T-helper 17 cell (primary cell): ENCODE measurements around the gene HELZ. TPM values are rescaled to one million over a fixed set of nuclear protein-coding genes. Genes with fewer than 3 reads are reported as not detected.

Source experiments
- ATAC-seq: fragments of 150-1000 bp; cut with Tn5 transposase; 2 replicates; pipeline ENCODE4 v1.10.0; 2021; ENCODE audit warnings: mild to moderate bottlenecking, moderate library complexity
- DNase-seq, 3 donors: peaks; one replicate each; pipeline versions ENCODE4 v3.0.0 to v3.0.0-alpha.2; 2020 to 2021
- H3K9me3 ChIP-seq: one replicate; pipeline ENCODE4 v1.7.0; 2013; ENCODE audit warnings: low read length, mild to moderate bottlenecking; ENCODE audit not compliant: control insufficient read depth, poor library complexity, severe bottlenecking
- H3K27ac Mint-ChIP-seq: one replicate; pipeline ENCODE4 v1.8.0; 2022; ENCODE audit warnings: mild to moderate bottlenecking, moderate library complexity, mixed read lengths
- H3K27me3 Mint-ChIP-seq: one replicate; pipeline ENCODE4 v1.8.0; 2022; ENCODE audit warnings: mixed read lengths
- H3K36me3 Mint-ChIP-seq: one replicate; pipeline ENCODE4 v1.8.0; 2022; ENCODE audit warnings: low read depth, mixed read lengths
- H3K4me1 Mint-ChIP-seq: one replicate; pipeline ENCODE4 v1.8.0; 2022; ENCODE audit warnings: mild to moderate bottlenecking, mixed read lengths
- H3K4me3 Mint-ChIP-seq: one replicate; pipeline ENCODE4 v1.8.0; 2022; ENCODE audit warnings: mild to moderate bottlenecking, moderate library complexity, mixed read lengths
- total RNA-seq, 4 donors: library from RNA in 2 of 4; stranded (reverse) in 2 of 4; gene quantifications; one replicate each; pipeline ENCODE4 v1.2.3 and lab custom pipeline; 2022 to 2026

HELZ gene
- total RNA-seq, 2 donors from 2014 or later: 124 to 164 TPM

DNA sequence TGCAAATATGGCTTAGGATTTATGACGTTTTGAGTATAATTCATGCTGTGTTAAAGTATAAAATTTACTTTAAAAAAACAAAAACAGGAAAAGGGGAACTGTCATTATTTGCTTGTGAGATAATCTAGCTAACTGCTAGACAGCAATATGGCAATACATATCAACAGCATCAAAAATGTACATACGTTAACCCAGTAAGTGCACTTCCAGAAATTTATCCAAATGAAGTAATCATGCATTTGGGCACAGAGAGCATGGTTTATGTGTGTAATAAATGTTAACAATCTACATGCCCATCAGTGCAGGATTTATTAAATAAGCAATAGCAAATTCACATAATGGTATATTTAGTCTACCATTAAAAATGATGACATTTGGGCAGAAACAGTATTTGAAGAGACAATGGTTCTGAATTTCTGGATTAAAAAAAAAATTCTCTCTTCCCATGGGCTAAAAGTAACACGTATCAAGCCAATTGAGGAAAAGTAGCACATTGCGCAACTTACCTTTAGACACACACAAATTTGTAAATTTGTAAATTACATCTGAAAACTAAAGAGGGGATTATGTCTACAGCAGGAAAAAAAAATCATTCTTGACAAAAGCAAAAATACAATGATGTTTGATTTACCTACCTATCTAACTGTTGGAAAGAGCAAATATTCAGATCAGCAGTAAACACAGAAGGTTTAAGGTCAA, 120.4 kb downstream of the HELZ start:
- Mint-ChIP-seq H3K27me3 (no peaks in the 10 kb centered on the region), H3K36me3 (peaks cover 6% of the 10 kb centered on the region), H3K4me1 (peaks cover 10% of the 10 kb centered on the region), H3K4me3 (no peak overlapping the region), H3K27ac (peak overlapping the region; percentile 24)
- DNase-seq: no peak
- no peak for ATAC-seq
- H3K9me3 ChIP-seq: no peaks in the 10 kb centered on the region

GRCh38 chr17:67123699-67124098, 121.3 kb downstream of the HELZ start:
- Mint-ChIP-seq H3K4me1 (peaks cover 10% of the 10 kb centered on the region), H3K4me3 (no peak overlapping the region), H3K27ac (peak overlapping the region; percentile 16), H3K27me3 (no peaks in the 10 kb centered on the region), H3K36me3 (peaks cover 6% of the 10 kb centered on the region)
- H3K9me3 ChIP-seq: no peaks in the 10 kb centered on the region
- DNase-seq: no peak
- ATAC-seq: no peak

- H3K27ac Mint-ChIP-seq: no peak overlapping the region
- H3K4me1 Mint-ChIP-seq: peaks cover 6% of the 10 kb centered on the region
- H3K9me3 ChIP-seq: no peaks in the 10 kb centered on the region
- ATAC-seq: no peak
- no peak overlapping the region for H3K4me3 Mint-ChIP-seq
- peaks cover 6% of the 10 kb centered on the region for H3K36me3 Mint-ChIP-seq
- no peak for DNase-seq
- no peaks in the 10 kb centered on the region for H3K27me3 Mint-ChIP-seq
Measured at GRCh38 chr17:67121316-67121891, 123.6 kb downstream of the HELZ start.

GRCh38 chr17:67119102-67119501, 125.9 kb downstream of the HELZ start:
- no peaks in the 10 kb centered on the region for H3K9me3 ChIP-seq
- Mint-ChIP-seq H3K4me1 (no peaks in the 10 kb centered on the region), H3K27me3 (no peaks in the 10 kb centered on the region), H3K4me3 (no peak overlapping the region), H3K27ac (no peak overlapping the region), H3K36me3 (peaks cover 4% of the 10 kb centered on the region)
- DNase-seq (no peak), ATAC-seq (no peak)

DNA sequence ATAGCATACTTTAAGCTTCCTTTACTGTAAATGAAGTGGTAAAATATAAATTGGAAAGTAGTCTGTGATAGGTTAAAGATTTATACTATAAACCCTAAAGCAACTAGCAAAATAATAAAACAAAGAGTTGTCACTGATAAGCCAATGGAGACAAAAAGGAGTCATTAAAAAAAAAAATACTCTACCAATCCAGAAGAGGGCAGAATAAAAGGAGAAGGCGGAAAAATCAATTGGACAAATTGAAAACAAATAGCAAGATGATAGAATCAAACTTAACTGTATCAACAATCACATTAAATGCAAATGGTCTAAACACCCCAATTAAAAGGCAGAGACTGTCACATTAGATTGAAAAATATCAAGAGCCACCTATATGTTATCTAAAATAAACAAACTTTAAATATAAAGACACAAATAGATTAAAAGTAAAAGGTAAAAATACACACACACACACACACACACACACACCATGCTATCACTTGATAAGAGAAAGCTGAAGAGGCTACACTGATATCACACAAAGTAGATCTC, 128.9 kb downstream of the HELZ start:
- ATAC-seq: no peak
- no peak overlapping the region for H3K4me3 Mint-ChIP-seq
- no peaks in the 10 kb centered on the region for H3K4me1 Mint-ChIP-seq
- no peaks in the 10 kb centered on the region for H3K9me3 ChIP-seq
- H3K36me3 Mint-ChIP-seq: peaks cover 17% of the 10 kb centered on the region
- no peak for DNase-seq
- H3K27me3 Mint-ChIP-seq: no peaks in the 10 kb centered on the region
- no peak overlapping the region for H3K27ac Mint-ChIP-seq

GRCh38 chr17:67115401-67115800, 129.6 kb downstream of the HELZ start:
- Mint-ChIP-seq H3K27ac (no peak overlapping the region), H3K4me1 (peaks cover 2% of the 10 kb centered on the region), H3K27me3 (no peaks in the 10 kb centered on the region), H3K36me3 (peaks cover 20% of the 10 kb centered on the region), H3K4me3 (no peak overlapping the region)
- no peaks in the 10 kb centered on the region for H3K9me3 ChIP-seq
- DNase-seq (no peak), ATAC-seq (no peak)

DNA sequence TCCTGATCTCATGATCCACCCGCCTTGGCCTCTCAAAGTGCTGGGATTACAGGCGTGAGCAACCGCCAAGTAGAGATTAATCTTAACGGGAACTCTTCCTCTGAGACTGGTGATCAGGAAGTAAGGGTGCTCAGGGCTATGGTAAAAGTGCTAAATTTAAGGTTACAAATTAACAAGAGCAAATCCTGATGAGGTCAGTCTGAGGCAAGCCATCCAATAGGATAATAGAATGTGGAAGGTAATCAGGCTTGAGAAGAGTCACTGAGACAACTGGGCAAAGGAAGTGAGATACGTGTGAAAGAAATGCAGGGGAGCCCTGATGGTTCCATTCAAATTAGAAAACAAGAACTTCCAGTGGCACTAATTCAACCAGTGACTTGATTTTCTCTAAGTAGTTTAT, 131.5 kb downstream of the HELZ start:
- H3K27ac Mint-ChIP-seq: no peak overlapping the region
- ATAC-seq: no peak
- no peaks in the 10 kb centered on the region for H3K27me3 Mint-ChIP-seq
- H3K9me3 ChIP-seq: no peaks in the 10 kb centered on the region
- peaks cover 2% of the 10 kb centered on the region for H3K4me1 Mint-ChIP-seq
- no peak for DNase-seq
- no peak overlapping the region for H3K4me3 Mint-ChIP-seq
- H3K36me3 Mint-ChIP-seq: peaks cover 20% of the 10 kb centered on the region

DNA sequence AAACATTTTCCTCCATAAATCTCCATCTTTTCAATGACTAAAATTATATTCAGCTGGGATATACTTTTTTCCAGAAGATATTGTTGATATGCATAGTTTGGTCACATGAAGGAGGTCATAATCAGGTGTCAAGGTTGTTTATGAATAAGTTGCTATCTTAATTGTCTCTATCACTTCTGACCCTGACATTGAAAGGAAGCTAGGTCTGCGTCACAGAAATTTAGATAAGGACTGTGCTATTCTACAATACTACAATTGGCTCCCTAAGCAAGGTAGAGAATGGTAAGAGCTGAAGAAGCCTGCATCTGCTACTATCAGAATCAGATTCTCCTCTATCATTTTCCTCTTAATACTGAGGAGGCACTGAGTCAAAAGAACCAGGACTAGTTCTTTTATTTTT, 133.2 kb downstream of the HELZ start:
- H3K27ac Mint-ChIP-seq: peak overlapping the region; percentile 49
- no peaks in the 10 kb centered on the region for H3K27me3 Mint-ChIP-seq
- peaks cover 2% of the 10 kb centered on the region for H3K4me1 Mint-ChIP-seq
- H3K36me3 Mint-ChIP-seq: peaks cover 25% of the 10 kb centered on the region
- DNase-seq (no peak), ATAC-seq (no peak)
- no peaks in the 10 kb centered on the region for H3K9me3 ChIP-seq
- no peak overlapping the region for H3K4me3 Mint-ChIP-seq

DNA sequence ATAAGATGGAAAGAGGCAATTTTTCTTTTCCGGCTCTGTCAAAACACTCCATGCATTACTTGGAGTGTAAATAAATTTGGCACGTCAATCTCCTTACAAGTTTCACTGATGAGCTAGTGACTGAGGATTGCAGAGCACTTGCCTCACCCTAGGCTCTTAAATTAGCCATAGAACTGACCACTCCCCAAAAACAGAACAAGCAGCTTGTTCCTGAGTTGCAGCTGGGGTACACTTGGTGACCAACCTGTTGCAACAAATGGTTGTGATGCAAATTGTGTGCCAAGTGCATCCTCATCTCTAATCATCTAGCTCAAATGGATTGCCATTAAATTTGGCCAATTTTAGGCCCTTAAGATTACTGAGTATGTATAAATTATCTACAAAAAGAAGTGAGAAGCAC, 133.7 kb downstream of the HELZ start:
- H3K4me1 Mint-ChIP-seq: peaks cover 2% of the 10 kb centered on the region
- H3K9me3 ChIP-seq: no peaks in the 10 kb centered on the region
- no peaks in the 10 kb centered on the region for H3K27me3 Mint-ChIP-seq
- H3K36me3 Mint-ChIP-seq: peaks cover 25% of the 10 kb centered on the region
- DNase-seq (no peak), ATAC-seq (no peak)
- H3K27ac Mint-ChIP-seq: no peak overlapping the region
- H3K4me3 Mint-ChIP-seq: no peak overlapping the region

DNA sequence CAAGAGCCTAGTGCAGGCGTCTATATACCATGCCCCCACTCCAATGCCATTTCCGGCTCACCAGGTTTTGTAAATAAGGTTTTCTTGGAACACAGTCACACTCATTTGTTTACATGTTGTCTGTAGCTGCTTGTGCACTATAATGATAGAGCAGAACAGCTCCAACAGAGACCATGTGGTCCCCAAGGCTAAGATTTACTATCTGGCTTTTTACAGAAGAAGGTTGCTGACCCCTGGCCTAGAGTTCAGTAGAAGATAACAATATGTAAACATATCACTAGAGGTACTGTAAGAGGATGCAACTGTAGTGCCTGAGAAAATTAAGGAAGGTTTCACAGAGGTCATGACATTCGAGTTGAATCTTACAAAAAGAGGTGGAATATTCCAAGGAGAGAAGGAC, 134.4 kb downstream of the HELZ start:
- H3K27ac Mint-ChIP-seq: no peak overlapping the region
- H3K36me3 Mint-ChIP-seq: peaks cover 25% of the 10 kb centered on the region
- H3K4me3 Mint-ChIP-seq: no peak overlapping the region
- ATAC-seq (no peak), DNase-seq (no peak)
- H3K4me1 Mint-ChIP-seq: peaks cover 2% of the 10 kb centered on the region
- no peaks in the 10 kb centered on the region for H3K9me3 ChIP-seq
- H3K27me3 Mint-ChIP-seq: no peaks in the 10 kb centered on the region

- Mint-ChIP-seq H3K36me3 (peaks cover 28% of the 10 kb centered on the region), H3K4me1 (peaks cover 6% of the 10 kb centered on the region), H3K27ac (peak overlapping the region; percentile 49), H3K4me3 (no peak overlapping the region), H3K27me3 (no peaks in the 10 kb centered on the region)
- DNase-seq (no peak), ATAC-seq (no peak)
- H3K9me3 ChIP-seq: no peaks in the 10 kb centered on the region
Measured at GRCh38 chr17:67109111-67109510, 135.9 kb downstream of the HELZ start.

- Mint-ChIP-seq H3K27ac (no peak overlapping the region), H3K4me1 (peaks cover 9% of the 10 kb centered on the region), H3K36me3 (peaks cover 27% of the 10 kb centered on the region), H3K27me3 (no peaks in the 10 kb centered on the region), H3K4me3 (no peak overlapping the region)
- DNase-seq (no peak), ATAC-seq (no peak)
- no peaks in the 10 kb centered on the region for H3K9me3 ChIP-seq
Measured at GRCh38 chr17:67107811-67108775, 136.9 kb downstream of the HELZ start.

GRCh38 chr17:67107171-67107570, 137.8 kb downstream of the HELZ start:
- Mint-ChIP-seq H3K36me3 (peaks cover 21% of the 10 kb centered on the region), H3K4me3 (no peak overlapping the region), H3K27ac (no peak overlapping the region), H3K27me3 (no peaks in the 10 kb centered on the region), H3K4me1 (peaks cover 14% of the 10 kb centered on the region)
- ATAC-seq (no peak), DNase-seq (no peak)
- no peaks in the 10 kb centered on the region for H3K9me3 ChIP-seq
